Upper lobe of left lung (tissue), 4 donors: ENCODE results near the gene RAD54L2.

Experiments used
- CTCF ChIP-seq, 6 experiments: fragments of 450-650 bp in 4 of 6; fragments of 200-600 bp in 2 of 6; sonication (generic) in 2 of 6; IDR thresholded peaks; one replicate each; pipeline ENCODE4 v1.5.1; 2016 to 2019; ENCODE audit warnings: antibody characterized with exemption in 6 of 6
- EP300 ChIP-seq, 4 donors: sonication (generic); formaldehyde crosslinking; IDR thresholded peaks; one replicate each; pipeline ENCODE4 v1.5.1; 2017; ENCODE audit warnings: antibody characterized with exemption in 4 of 4, control low read depth in 2 of 4
- POLR2A ChIP-seq, 4 donors: fragments of 450-650 bp; IDR thresholded peaks; one replicate each; pipeline ENCODE4 v1.5.1; 2016 to 2017; ENCODE audit warnings: antibody characterized with exemption in 4 of 4, mild to moderate bottlenecking in 2 of 4
- POLR2AphosphoS5 ChIP-seq, 2 donors: sonication (generic); formaldehyde crosslinking; IDR thresholded peaks; one replicate each; pipeline ENCODE4 v1.5.1; 2017; ENCODE audit warnings: antibody characterized with exemption in 2 of 2

GRCh38 chr3:51585871-51586270 lies 47.4 kb downstream of the RAD54L2 start:
- TF ChIP-seq CTCF (IDR thresholded peaks at IDR 0.05) (no peak), POLR2A (IDR thresholded peaks at IDR 0.05) (no peak), POLR2AphosphoS5 (IDR thresholded peaks at IDR 0.05) (no peak), EP300 (IDR thresholded peaks at IDR 0.05) (no peak)
